ENCODE measurements around the gene MAN1A1.

DNA sequence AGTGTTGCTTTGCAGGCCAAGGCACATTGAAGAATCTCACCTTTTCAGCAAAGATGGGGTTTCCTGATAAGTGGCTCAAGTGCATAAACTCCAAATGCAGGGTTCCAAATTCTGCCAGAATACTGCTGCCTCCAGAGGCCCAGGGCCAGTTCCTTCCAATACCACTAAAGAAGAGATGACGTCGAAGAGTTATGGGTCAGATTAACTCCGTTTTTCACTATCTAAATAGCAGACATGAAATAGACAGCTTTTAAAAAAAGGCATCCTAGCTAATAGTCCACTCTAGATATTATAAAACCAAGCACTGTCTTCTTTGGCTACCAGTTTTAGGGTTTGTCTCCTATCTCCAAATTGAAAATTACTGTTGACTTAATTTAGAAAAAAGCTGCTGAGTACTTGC is 144.8 kb downstream of the MAN1A1 start:
- TF ChIP-seq, protein P1, sequence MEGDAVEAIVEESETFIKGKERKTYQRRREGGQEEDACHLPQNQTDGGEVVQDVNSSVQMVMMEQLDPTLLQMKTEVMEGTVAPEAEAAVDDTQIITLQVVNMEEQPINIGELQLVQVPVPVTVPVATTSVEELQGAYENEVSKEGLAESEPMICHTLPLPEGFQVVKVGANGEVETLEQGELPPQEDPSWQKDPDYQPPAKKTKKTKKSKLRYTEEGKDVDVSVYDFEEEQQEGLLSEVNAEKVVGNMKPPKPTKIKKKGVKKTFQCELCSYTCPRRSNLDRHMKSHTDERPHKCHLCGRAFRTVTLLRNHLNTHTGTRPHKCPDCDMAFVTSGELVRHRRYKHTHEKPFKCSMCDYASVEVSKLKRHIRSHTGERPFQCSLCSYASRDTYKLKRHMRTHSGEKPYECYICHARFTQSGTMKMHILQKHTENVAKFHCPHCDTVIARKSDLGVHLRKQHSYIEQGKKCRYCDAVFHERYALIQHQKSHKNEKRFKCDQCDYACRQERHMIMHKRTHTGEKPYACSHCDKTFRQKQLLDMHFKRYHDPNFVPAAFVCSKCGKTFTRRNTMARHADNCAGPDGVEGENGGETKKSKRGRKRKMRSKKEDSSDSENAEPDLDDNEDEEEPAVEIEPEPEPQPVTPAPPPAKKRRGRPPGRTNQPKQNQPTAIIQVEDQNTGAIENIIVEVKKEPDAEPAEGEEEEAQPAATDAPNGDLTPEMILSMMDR (conservative IDR thresholded peaks at IDR 0.05; ENCODE audit: low read depth, low read length) = no peak
- TF ChIP-seq EZH2 (IDR thresholded peaks at IDR 0.05; ENCODE audit: borderline replicate concordance, low read depth, low read length, poor library complexity, severe bottlenecking) = no peak

Measured in A673 (cell line).